A549 (cell line): ENCODE data around the gene PRKAG2. TPM values are rescaled to one million over a fixed set of nuclear protein-coding genes. Genes with fewer than 3 reads are reported as not detected.
A peak's percentile ranks its signal among the peaks of the same experiment; 100 is the strongest.

Experiments used
- ATAC-seq, 2 experiments: fragments of 200-7000 bp in 1 of 2; fragments of >200 bp in 1 of 2; cut with Nextera tagmentation in 1 of 2; cut with Tn5 transposase in 1 of 2; 3 replicates each; pipeline versions ENCODE4 v1.8.0 to v1.9.1; 2018 to 2020; ENCODE audit warnings: mild to moderate bottlenecking in 1 of 2, moderate library complexity in 1 of 2
- CTCF ChIA-PET: fragments of 300-600 bp; sonication (Branson Sonifier 250); formaldehyde crosslinking; extraction: SDS; loops from one replicate; lab custom pipeline; 2021; ENCODE audit warnings: antibody characterized with exemption, inconsistent platforms; lab: Yijun Ruan, JAX
- POLR2A ChIA-PET: fragments of 350-600 bp; formaldehyde crosslinking; extraction: SDS; loops from one replicate; lab custom pipeline; 2021; ENCODE audit warnings: antibody characterized with exemption, inconsistent platforms; lab: Yijun Ruan, JAX
- DNase-seq, 2 experiments: peaks; one replicate each; pipeline versions ENCODE4 v3.0.0 to v3.0.0-alpha.2; 2011 to 2016; ENCODE audit warnings: low read depth in 1 of 2, low spot score in 1 of 2
- FAIRE-seq: peaks from 2 replicates; lab custom pipeline; 2011; peaks lifted over from hg19 to GRCh38; lab: Jason Lieb, UNC
- H3K27ac ChIP-seq, 2 experiments: fragments of >200 bp; sonication (Bioruptor Twin); formaldehyde crosslinking; 3 replicates each; pipeline ENCODE4 v1.5.1; 2016 to 2017
- H3K4me1 ChIP-seq: fragments of >200 bp; sonication (Bioruptor Twin); formaldehyde crosslinking; 3 replicates; pipeline ENCODE4 v1.6.1; 2016
- H3K4me2 ChIP-seq: fragments of >200 bp; sonication (Bioruptor Twin); formaldehyde crosslinking; 3 replicates; pipeline ENCODE4 v1.6.1; 2016
- H3K4me3 ChIP-seq: fragments of >200 bp; sonication (Bioruptor Twin); formaldehyde crosslinking; 3 replicates; pipeline ENCODE4 v1.5.1; 2016
- H3K9me3 ChIP-seq: fragments of >200 bp; sonication (Bioruptor Twin); formaldehyde crosslinking; 3 replicates; pipeline ENCODE4 v1.6.1; 2016
- BCL3 ChIP-seq: fragments of >200 bp; sonication (Bioruptor Twin); formaldehyde crosslinking; IDR thresholded peaks from 3 replicates; pipeline ENCODE4 v1.6.1; 2016
- BHLHE40 ChIP-seq: IDR thresholded peaks from 2 replicates; pipeline ENCODE4 v1.6.1; 2012; ENCODE audit warnings: low read depth, low read length, inconsistent platforms
- CHD2 ChIP-seq: fragments of 150-350 bp; IDR thresholded peaks from 2 replicates; pipeline ENCODE4 v1.6.1; 2014; ENCODE audit warnings: low read length; ENCODE audit not compliant: partially characterized antibody
- E2F6 ChIP-seq: IDR thresholded peaks from 2 replicates; pipeline ENCODE4 v1.6.1; 2012; ENCODE audit warnings: low read depth, borderline replicate concordance
- FOSB ChIP-seq: fragments of 250-450 bp; sonication (Bioruptor Pico); IDR thresholded peaks from 2 replicates; pipeline ENCODE4 v1.5.0; 2020; ENCODE audit warnings: mild to moderate bottlenecking, moderate library complexity
- HOXB13 ChIP-seq: fragments of 250-450 bp; sonication (Bioruptor Pico); IDR thresholded peaks from 2 replicates; pipeline ENCODE4 v1.5.0; 2020; ENCODE audit warnings: low read depth, mild to moderate bottlenecking, moderate library complexity
- JUN ChIP-seq, 2 experiments: fragments of >200 bp; sonication (Bioruptor Twin); formaldehyde crosslinking; IDR thresholded peaks; 2 replicates in 1 of 2; 3 replicates in 1 of 2; pipeline ENCODE4 v1.6.1; 2016 to 2017
- MAZ ChIP-seq: fragments of 150-350 bp; IDR thresholded peaks from 2 replicates; pipeline ENCODE4 v1.6.1; 2014; ENCODE audit warnings: antibody characterized with exemption, low read depth, low read length, borderline replicate concordance
- MYC ChIP-seq: IDR thresholded peaks from 2 replicates; pipeline ENCODE4 v1.6.1; 2012; ENCODE audit warnings: mild to moderate bottlenecking, inconsistent platforms, low read length, improper control_type of control experiment, borderline replicate concordance
- NFE2L2 ChIP-seq: fragments of 150-350 bp; conservative IDR thresholded peaks from 2 replicates; pipeline ENCODE4 v1.6.1; 2014; ENCODE audit warnings: low read length
- NPAS2 ChIP-seq: fragments of 250-450 bp; sonication (Bioruptor Pico); IDR thresholded peaks from 2 replicates; pipeline ENCODE4 v1.8.0; 2022; ENCODE audit warnings: mild to moderate bottlenecking, moderate library complexity, borderline replicate concordance
- NR3C1 ChIP-seq: fragments of >200 bp; sonication (Bioruptor Twin); formaldehyde crosslinking; IDR thresholded peaks from 3 replicates; pipeline ENCODE4 v1.6.1; 2017
- PBX3 ChIP-seq: IDR thresholded peaks from 2 replicates; pipeline ENCODE4 v1.6.1; 2012
- POLR2A ChIP-seq: IDR thresholded peaks from 2 replicates; pipeline ENCODE4 v1.6.1; 2012; ENCODE audit warnings: mild to moderate bottlenecking, low read length
- POLR2AphosphoS2 ChIP-seq: conservative IDR thresholded peaks from 2 replicates; pipeline ENCODE4 v1.6.1; 2012; ENCODE audit warnings: low read length, improper control_type of control experiment, inconsistent platforms
- RAD21 ChIP-seq, 2 experiments: fragments of >200 bp in 1 of 2; sonication (Bioruptor Twin) in 1 of 2; formaldehyde crosslinking in 1 of 2; IDR thresholded peaks in 1 of 2; conservative IDR thresholded peaks in 1 of 2; 2 replicates in 1 of 2; 3 replicates in 1 of 2; pipeline ENCODE4 v1.6.1; 2012 to 2018; ENCODE audit warnings: inconsistent platforms in 1 of 2
- RFX5 ChIP-seq: fragments of 450-650 bp; IDR thresholded peaks from 2 replicates; pipeline ENCODE4 v1.7.1; 2014; ENCODE audit warnings: antibody characterized with exemption, mild to moderate bottlenecking, moderate library complexity
- SMC3 ChIP-seq: fragments of >200 bp; sonication (Bioruptor Twin); formaldehyde crosslinking; IDR thresholded peaks from 3 replicates; pipeline ENCODE4 v1.6.1; 2018; ENCODE audit warnings: inconsistent platforms
- TP53 ChIP-seq: fragments of 250-450 bp; sonication (Bioruptor Pico); IDR thresholded peaks from 2 replicates; pipeline ENCODE4 v1.5.0; 2021; ENCODE audit warnings: mild to moderate bottlenecking, moderate library complexity
- ZFP36 ChIP-seq: fragments of 450-650 bp; IDR thresholded peaks from 2 replicates; pipeline ENCODE4 v1.6.1; 2014; ENCODE audit warnings: borderline replicate concordance; ENCODE audit not compliant: partially characterized antibody
- ZNF302 ChIP-seq: fragments of 250-450 bp; sonication (Bioruptor Pico); IDR thresholded peaks from 2 replicates; pipeline ENCODE4 v1.9.0; 2021; ENCODE audit warnings: inconsistent platforms, mild to moderate bottlenecking, moderate library complexity
- WGBS: methylation state at CpG from one replicate; pipeline ENCODE4 v1.1.6; 2017; ENCODE audit errors: missing lambda C conversion rate; 5-methylcytosine and 5-hydroxymethylcytosine counted together
- polyA plus RNA-seq, 4 experiments: library from polyadenylated mRNA; depleted of rRNA in 3 of 4; stranded (reverse); fragments of >200 nt; fragmentation: RNase III in 1 of 4; extraction: RNeasy Plus Mini Kit Qiagen cat#74134 plus additional on column Dnase treatment in 1 of 4; gene quantifications; 2 replicates in 3 of 4; 3 replicates in 1 of 4; pipeline ENCODE4 v1.2.3, GENCODE V29; 2011 to 2017
- TF ChIP-seq, protein P1 (sequence below): fragments of >200 bp; sonication (Bioruptor Twin); formaldehyde crosslinking; IDR thresholded peaks from 2 replicates; pipeline ENCODE4 v1.6.1; 2016
- TF ChIP-seq, protein P2 (sequence below): fragments of 250-450 bp; sonication (Bioruptor Pico); IDR thresholded peaks from 2 replicates; pipeline ENCODE4 v1.5.0; 2021; ENCODE audit warnings: mild to moderate bottlenecking, moderate library complexity, borderline replicate concordance

PRKAG2 gene
- polyA plus RNA-seq, 2 of the 4 experiments (the other 2 are of a cell fraction): 26.5 to 31.7 TPM

- CTCF ChIA-PET: interaction anchor here (0.6 to 1.4 kb wide), 2 partner anchors 14 to 88 kb away, joined by 3 read pairs; no protein-coding TSS in a partner anchor
- H3K4me3 ChIP-seq: no peak overlapping the region
- 78% methylated on average over 2 of the region's 2 CpGs for whole genome bisulfite sequencing
- peak overlapping the region in 1 of 2 experiments; percentile 61; a peak in 3 of 6 replicates for H3K27ac ChIP-seq
- no peak for FAIRE-seq
- H3K4me2 ChIP-seq: no peak overlapping the region
- POLR2A ChIA-PET: no interaction called here
- peaks cover 24% of the 10 kb centered on the region for H3K4me1 ChIP-seq
- ATAC-seq: peak in 1 of 2 experiments; percentile 25; a peak in 3 of 6 replicates
- no peak for TF ChIP-seq TP53 (CRISPR knock-in tag)
- TF ChIP-seq, protein P1, sequence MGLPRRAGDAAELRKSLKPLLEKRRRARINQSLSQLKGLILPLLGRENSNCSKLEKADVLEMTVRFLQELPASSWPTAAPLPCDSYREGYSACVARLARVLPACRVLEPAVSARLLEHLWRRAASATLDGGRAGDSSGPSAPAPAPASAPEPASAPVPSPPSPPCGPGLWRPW: no peak
- TF ChIP-seq RFX5: no peak
- no peak for TF ChIP-seq ZFP36
- no peak for TF ChIP-seq SMC3
- TF ChIP-seq NR3C1: no peak
- no peak for TF ChIP-seq PBX3
- no peak for TF ChIP-seq MYC
- no peak for TF ChIP-seq BHLHE40
- no peak for TF ChIP-seq POLR2A
- TF ChIP-seq NPAS2 (CRISPR knock-in tag): no peak
- TF ChIP-seq CHD2: no peak
- TF ChIP-seq MAZ: no peak
- TF ChIP-seq, all 56 proteins: peak for 0
- no peaks in the 10 kb centered on the region for H3K9me3 ChIP-seq
- no peak for DNase-seq
Observed at GRCh38 chr7:151719897-151720242, 157.0 kb downstream of the PRKAG2 start.

GRCh38 chr7:151719031-151719896 is 157.7 kb downstream of the PRKAG2 start:
- Histone ChIP-seq H3K4me2 (no peak overlapping the region), H3K9me3 (no peaks in the 10 kb centered on the region), H3K4me3 (no peak overlapping the region), H3K27ac (peak overlapping the region in 1 of 2 experiments; percentile 61; a peak in 3 of 6 replicates), H3K4me1 (peaks cover 24% of the 10 kb centered on the region)
- CTCF ChIA-PET: interaction anchor here (0.9 to 3.1 kb wide), 7 partner anchors 9 to 87 kb away, joined by 3 to 20 read pairs (median 4); no protein-coding TSS in a partner anchor
- POLR2A ChIA-PET: no interaction called here
- FAIRE-seq (no peak), DNase-seq (no peak), ATAC-seq (no peak; a peak in 1 of 6 replicates)
- 92% methylated on average over 22 of the region's 24 CpGs for WGBS
- TF ChIP-seq HOXB13 (no peak), RAD21 (conservative IDR thresholded peaks at IDR 0.05 in 1 of 2, IDR thresholded peaks at IDR 0.05 in 1 of 2) (no peak), FOSB (CRISPR knock-in tag) (no peak), ZNF302 (CRISPR knock-in tag) (no peak)
- TF ChIP-seq, all 56 proteins: peak for 0

DNA sequence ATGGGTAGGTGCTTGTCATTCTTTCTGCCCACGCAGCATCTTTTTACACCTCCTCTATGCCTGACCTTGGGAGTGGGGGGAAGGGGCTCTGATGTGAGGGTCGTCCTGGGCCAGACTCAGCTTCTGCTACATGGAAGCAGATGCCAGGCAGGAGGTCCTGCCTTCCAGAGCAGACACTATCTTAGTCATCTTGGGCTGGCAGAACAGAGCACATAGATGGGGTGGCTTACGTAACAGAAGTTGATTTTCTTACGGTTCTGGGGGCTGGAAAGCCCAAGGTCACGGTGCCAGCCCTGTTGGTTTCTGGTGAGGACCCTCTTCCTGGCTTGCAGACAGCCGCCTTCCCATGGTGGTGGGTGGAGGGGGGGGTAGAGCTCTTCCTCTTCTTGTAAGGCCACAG is 159.0 kb downstream of the PRKAG2 start:
- ChIA-PET CTCF (interaction anchor here (0.6 to 3.1 kb wide), 13 partner anchors 9 to 300 kb away, joined by 3 to 20 read pairs (median 4); no protein-coding TSS in a partner anchor), POLR2A (no interaction called here)
- ATAC-seq: no peak
- FAIRE-seq: no peak
- Histone ChIP-seq H3K4me1 (peaks cover 26% of the 10 kb centered on the region), H3K27ac (peak overlapping the region in 1 of 2 experiments; percentile 29; a peak in 3 of 6 replicates), H3K9me3 (no peaks in the 10 kb centered on the region), H3K4me2 (no peak overlapping the region), H3K4me3 (no peak overlapping the region)
- no peak for DNase-seq
- WGBS: 60% methylated on average over 6 of the region's 6 CpGs
- TF ChIP-seq E2F6: no peak
- no peak for TF ChIP-seq NFE2L2
- TF ChIP-seq, protein P2, sequence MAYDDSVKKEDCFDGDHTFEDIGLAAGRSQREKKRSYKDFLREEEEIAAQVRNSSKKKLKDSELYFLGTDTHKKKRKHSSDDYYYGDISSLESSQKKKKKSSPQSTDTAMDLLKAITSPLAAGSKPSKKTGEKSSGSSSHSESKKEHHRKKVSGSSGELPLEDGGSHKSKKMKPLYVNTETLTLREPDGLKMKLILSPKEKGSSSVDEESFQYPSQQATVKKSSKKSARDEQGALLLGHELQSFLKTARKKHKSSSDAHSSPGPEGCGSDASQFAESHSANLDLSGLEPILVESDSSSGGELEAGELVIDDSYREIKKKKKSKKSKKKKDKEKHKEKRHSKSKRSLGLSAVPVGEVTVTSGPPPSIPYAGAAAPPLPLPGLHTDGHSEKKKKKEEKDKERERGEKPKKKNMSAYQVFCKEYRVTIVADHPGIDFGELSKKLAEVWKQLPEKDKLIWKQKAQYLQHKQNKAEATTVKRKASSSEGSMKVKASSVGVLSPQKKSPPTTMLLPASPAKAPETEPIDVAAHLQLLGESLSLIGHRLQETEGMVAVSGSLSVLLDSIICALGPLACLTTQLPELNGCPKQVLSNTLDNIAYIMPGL: no peak
- TF ChIP-seq, protein P1: no peak
- no peak for TF ChIP-seq JUN (IDR thresholded peaks at IDR 0.05)
- TF ChIP-seq NR3C1: no peak
- TF ChIP-seq POLR2AphosphoS2: no peak
- no peak for TF ChIP-seq TP53 (CRISPR knock-in tag)
- no peak for TF ChIP-seq BCL3
- no peak for TF ChIP-seq RFX5
